K562 (cell line): ENCODE measurements around the gene ELOVL4. TPM values are rescaled to one million over a fixed set of nuclear protein-coding genes. Genes with fewer than 3 reads are reported as not detected.

Source experiments
- ATAC-seq: fragments of 200-7000 bp; cut with Tn5 transposase; 3 replicates; pipeline ENCODE4 v1.9.1; 2020; ENCODE audit warnings: moderate library complexity
- BruUV-seq: library from RNA; stranded (reverse); fragments of 400-500 nt; replicated peaks from 2 replicates; lab custom pipeline; 2021; lab: Mats Ljungman, UMichigan
- CTCF ChIA-PET: fragments of 300-600 bp; formaldehyde crosslinking; extraction: SDS; loops from one replicate; lab custom pipeline; 2021; ENCODE audit warnings: low intra/inter-chr PET ratio; lab: Yijun Ruan, JAX
- POLR2A ChIA-PET: fragments of 300-600, 350-650 bp; sonication (Branson Sonifier 250); formaldehyde crosslinking; extraction: SDS; loops from one replicate; lab custom pipeline; 2021; ENCODE audit warnings: antibody characterized with exemption, inconsistent platforms; lab: Yijun Ruan, JAX
- DNase-seq, 4 experiments: peaks; one replicate each; pipeline versions ENCODE4 v3.0.0 to v3.0.0-alpha.2; 2011 to 2018; ENCODE audit warnings: low spot score in 3 of 4, mixed read lengths in 3 of 4; ENCODE audit errors: extremely low read depth in 1 of 4
- FAIRE-seq: peaks from 2 replicates; lab custom pipeline; 2011; peaks lifted over from hg19 to GRCh38; lab: Jason Lieb, UNC
- H2AFZ ChIP-seq: 2 replicates; pipeline ENCODE4 v1.6.0; 2011; ENCODE audit warnings: low read depth, low read length, control low read depth, inconsistent platforms
- H3K27ac ChIP-seq: fragments of 200-600 bp; 3 replicates; pipeline ENCODE4 v1.8.0; 2011; ENCODE audit warnings: low read depth, mild to moderate bottlenecking, control low read depth, inconsistent platforms, low read length, moderate library complexity, mixed read lengths; ENCODE audit errors: extremely low read depth
- H3K27me3 ChIP-seq, 2 experiments: fragments of 300-600 bp in 1 of 2; 2 replicates in 1 of 2; 3 replicates in 1 of 2; pipeline versions ENCODE4 v1.6.0 to v1.8.0; 2011; ENCODE audit warnings: inconsistent platforms in 2 of 2, low read length in 2 of 2, mild to moderate bottlenecking in 1 of 2, mixed read lengths in 1 of 2, moderate library complexity in 1 of 2; ENCODE audit not compliant: control insufficient read depth in 2 of 2, insufficient read depth in 2 of 2
- H3K36me3 ChIP-seq: fragments of 300-600 bp; 3 replicates; pipeline ENCODE4 v1.8.0; 2011; ENCODE audit warnings: mild to moderate bottlenecking, low read length, inconsistent platforms; ENCODE audit not compliant: control insufficient read depth, insufficient read depth
- H3K4me1 ChIP-seq, 2 experiments: fragments of 200-600 bp in 1 of 2; replicated peaks in 1 of 2; 2 replicates in 1 of 2; 3 replicates in 1 of 2; pipeline versions ENCODE4 v1.5.1 to v1.8.0; 2011; ENCODE audit warnings: inconsistent platforms in 2 of 2, low read length in 2 of 2, mild to moderate bottlenecking in 1 of 2, mixed read lengths in 1 of 2, moderate library complexity in 1 of 2; ENCODE audit not compliant: control insufficient read depth in 2 of 2, insufficient read depth in 2 of 2
- H3K4me2 ChIP-seq: 2 replicates; pipeline ENCODE4 v1.6.1; 2011; ENCODE audit warnings: low read length, control low read depth, inconsistent platforms, mixed read lengths; ENCODE audit not compliant: insufficient read depth
- H3K4me3 ChIP-seq: fragments of 200-600 bp; sonication (generic), shearing (Covaris generic); 2 replicates; pipeline ENCODE4 v1.5.1; 2016; ENCODE audit warnings: control low read depth, inconsistent platforms
- H3K79me2 ChIP-seq: fragments of 200-600 bp; 3 replicates; pipeline ENCODE4 v1.8.0; 2011; ENCODE audit warnings: low read length, inconsistent platforms; ENCODE audit not compliant: control insufficient read depth, insufficient read depth
- H3K9ac ChIP-seq, 2 experiments: 2 replicates each; pipeline versions ENCODE4 v1.6.0 to v1.6.1; 2011; ENCODE audit warnings: low read depth in 2 of 2, low read length in 2 of 2, control low read depth in 1 of 2, inconsistent platforms in 1 of 2, mild to moderate bottlenecking in 1 of 2, mixed read lengths in 1 of 2; ENCODE audit not compliant: insufficient read depth in 1 of 2
- H3K9me1 ChIP-seq: one replicate; pipeline ENCODE4 v1.6.0; 2011; ENCODE audit warnings: inconsistent platforms, mild to moderate bottlenecking, low read length, moderate library complexity; ENCODE audit not compliant: control insufficient read depth, insufficient read depth
- H3K9me3 ChIP-seq: replicated peaks from 2 replicates; pipeline ENCODE4 v1.5.1; 2011; ENCODE audit warnings: low read depth, low read length, inconsistent platforms; ENCODE audit not compliant: control insufficient read depth, insufficient read depth
- H4K20me1 ChIP-seq: replicated peaks from 2 replicates; pipeline ENCODE4 v1.6.1; 2011; ENCODE audit warnings: low read length, inconsistent platforms, mixed read lengths; ENCODE audit not compliant: control insufficient read depth, insufficient read depth
- DNMT1 ChIP-seq: fragments of 450-650 bp; IDR thresholded peaks from 2 replicates; pipeline ENCODE4 v1.6.1; 2016; ENCODE audit warnings: antibody characterized with exemption, mild to moderate bottlenecking
- ESRRB ChIP-seq: fragments of 250-450 bp; sonication (Bioruptor Pico); IDR thresholded peaks from 2 replicates; pipeline ENCODE4 v1.5.0; 2020; ENCODE audit warnings: mild to moderate bottlenecking, moderate library complexity, borderline replicate concordance
- GATAD2A ChIP-seq: fragments of 450-650 bp; IDR thresholded peaks from 2 replicates; pipeline ENCODE4 v1.6.1; 2017
- ILF3 ChIP-seq: fragments of 450-650 bp; IDR thresholded peaks from 2 replicates; pipeline ENCODE4 v1.6.1; 2018; ENCODE audit warnings: antibody characterized with exemption, mild to moderate bottlenecking, moderate library complexity, borderline replicate concordance
- SLC30A9 ChIP-seq: fragments of 250-450 bp; sonication (Bioruptor Pico); IDR thresholded peaks from 2 replicates; pipeline ENCODE4 v1.8.0; 2022; ENCODE audit warnings: mild to moderate bottlenecking, moderate library complexity
- SRSF1 ChIP-seq: fragments of 200-400 bp; formaldehyde crosslinking; IDR thresholded peaks from 2 replicates; pipeline ENCODE4 v1.6.1; 2017; ENCODE audit warnings: mild to moderate bottlenecking, low read depth, low read length, moderate library complexity
- TGIF2 ChIP-seq: sonication (generic); formaldehyde crosslinking; IDR thresholded peaks from 2 replicates; pipeline ENCODE4 v1.8.1; 2022; ENCODE audit warnings: mild to moderate bottlenecking, missing genetic modification reagents, moderate library complexity
- ZEB2 ChIP-seq: fragments of 450-650 bp; IDR thresholded peaks from 2 replicates; pipeline ENCODE4 v1.6.1; 2016
- ZKSCAN1 ChIP-seq: fragments of 150-350 bp; IDR thresholded peaks from 2 replicates; pipeline ENCODE4 v1.6.1; 2016; ENCODE audit warnings: low read depth, low read length
- ZNF146 ChIP-seq: IDR thresholded peaks from one replicate; pipeline ENCODE4 v1.6.1; 2018; ENCODE audit warnings: missing compliant biosample characterization; ENCODE audit not compliant: unreplicated experiment
- ZNF23 ChIP-seq: fragments of 250-450 bp; sonication (Bioruptor Pico); IDR thresholded peaks from 2 replicates; pipeline ENCODE4 v1.4.0; 2020; ENCODE audit warnings: mild to moderate bottlenecking
- ZNF764 ChIP-seq: fragments of 250-450 bp; sonication (Bioruptor Pico); IDR thresholded peaks from 2 replicates; pipeline ENCODE4 v1.4.0; 2020; ENCODE audit warnings: low read depth, mild to moderate bottlenecking, moderate library complexity
- ZNF77 ChIP-seq: fragments of 250-450 bp; sonication (Bioruptor Pico); IDR thresholded peaks from 2 replicates; pipeline ENCODE4 v1.5.0; 2020
- WGBS: fragments of 100-300 bp; shearing (Covaris generic); methylation state at CpG from one replicate; pipeline ENCODE4 v1.1.6; 2016; ENCODE audit warnings: low coverage, mixed read lengths; ENCODE audit not compliant: insufficient coverage; ENCODE audit errors: missing lambda C conversion rate; 5-methylcytosine and 5-hydroxymethylcytosine counted together
- in situ Hi-C: fragments of 300-500 bp; cut with MboI; formaldehyde crosslinking; loops from 4 replicates; pipeline ENCODE4 v1.15.0; 2018; ENCODE audit warnings: inconsistent platforms, mixed read lengths
- intact Hi-C: fragments of 100-400 bp; cut with micrococcal nuclease; formaldehyde crosslinking; loops from 2 replicates; pipeline ENCODE4 v1.14.2; 2022
- polyA plus RNA-seq, 8 experiments: library from polyadenylated mRNA; depleted of rRNA in 4 of 8; stranded (reverse) in 5 of 8; unstranded in 3 of 8; fragments of >200 nt; fragmentation: Nextera tagmentation in 2 of 8; fragmentation: Illumina TruSeq in 1 of 8; extraction: Ambion mirVana in 2 of 8; extraction: Trizol in 1 of 8; gene quantifications; 2 replicates each; pipeline versions ENCODE4 v1.2.1 to v1.2.3, GENCODE V29; 2011 to 2014; ENCODE audit warnings: inconsistent platforms in 1 of 8, missing spikeins in 1 of 8
- total RNA-seq, 7 experiments: library from RNA; depleted of rRNA in 6 of 7; stranded (reverse); fragments of >200 nt in 6 of 7; fragmentation: Illumina TruSeq in 2 of 7; extraction: Trizol in 2 of 7; gene quantifications; 2 replicates each; pipeline versions ENCODE4 v1.2.1 to v1.2.3, GENCODE V29; 2011 to 2021; ENCODE audit warnings: low replicate concordance in 1 of 7
- TF ChIP-seq, protein P1 (sequence below): fragments of 250-450 bp; sonication (Bioruptor Pico); IDR thresholded peaks from 2 replicates; pipeline ENCODE4 v1.5.0; 2022; ENCODE audit warnings: mild to moderate bottlenecking
- TF ChIP-seq, protein P2 (sequence below): fragments of 250-450 bp; sonication (Bioruptor Pico); IDR thresholded peaks from 2 replicates; pipeline ENCODE4 v1.8.0; 2022; ENCODE audit warnings: moderate library complexity, mild to moderate bottlenecking, inconsistent platforms

ELOVL4 gene
- total and polyA plus RNA-seq, 9 of the 15 experiments (the other 6 are each of a cell fraction or from before 2014, with no cell fraction given) = not detected

DNA sequence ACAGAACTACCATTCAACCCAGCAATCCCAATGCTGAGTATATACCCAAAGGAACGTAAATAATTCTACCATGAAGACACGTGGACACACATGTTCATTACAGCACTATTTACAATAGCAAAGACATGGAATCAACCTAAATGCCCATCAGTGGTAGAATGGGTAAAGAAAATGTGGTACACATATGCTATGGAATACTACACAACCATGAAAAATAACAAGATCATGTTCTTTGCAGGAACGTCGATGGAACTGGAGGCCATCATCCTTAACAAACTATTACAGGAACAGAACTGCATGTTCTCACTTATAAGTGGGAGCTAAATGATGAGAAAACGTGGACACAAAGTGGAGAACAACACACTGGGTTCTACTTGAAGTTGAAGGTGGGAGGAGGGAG, 22.4 kb upstream of the ELOVL4 start:
- ChIA-PET POLR2A (no interaction called here), CTCF (no interaction called here)
- no peak for DNase-seq
- no peak for ATAC-seq
- no peaks in the 10 kb centered on the region for H3K4me1 ChIP-seq
- no peak overlapping the region for H3K4me3 ChIP-seq
- no peaks in the 10 kb centered on the region for H3K36me3 ChIP-seq
- no peak overlapping the region for H3K9ac ChIP-seq
- H2AFZ ChIP-seq = no peak overlapping the region
- intact Hi-C loops (no loop called here), in situ Hi-C loops (loop anchor here (10.0 kb wide), 2 partner anchors 115 to 235 kb away; no protein-coding TSS in a partner anchor)
- no TSS peak for BruUV-seq
- no peak overlapping the region for H3K4me2 ChIP-seq
- H3K79me2 ChIP-seq = no peaks in the 10 kb centered on the region
- no peaks in the 10 kb centered on the region for H3K27me3 ChIP-seq
- FAIRE-seq = no peak
- H3K9me3 ChIP-seq = no peaks in the 10 kb centered on the region; the same call in 1 of the 2 replicates
- no peaks in the 10 kb centered on the region for H3K9me1 ChIP-seq
- TF ChIP-seq ZNF77 (CRISPR knock-in tag) = no peak
- TF ChIP-seq ZNF146 = peak; percentile 61
- 0% methylated on average over 5 of the region's 5 CpGs for WGBS
- H4K20me1 ChIP-seq = no peaks in the 10 kb centered on the region
- H3K27ac ChIP-seq = no peak overlapping the region

DNA sequence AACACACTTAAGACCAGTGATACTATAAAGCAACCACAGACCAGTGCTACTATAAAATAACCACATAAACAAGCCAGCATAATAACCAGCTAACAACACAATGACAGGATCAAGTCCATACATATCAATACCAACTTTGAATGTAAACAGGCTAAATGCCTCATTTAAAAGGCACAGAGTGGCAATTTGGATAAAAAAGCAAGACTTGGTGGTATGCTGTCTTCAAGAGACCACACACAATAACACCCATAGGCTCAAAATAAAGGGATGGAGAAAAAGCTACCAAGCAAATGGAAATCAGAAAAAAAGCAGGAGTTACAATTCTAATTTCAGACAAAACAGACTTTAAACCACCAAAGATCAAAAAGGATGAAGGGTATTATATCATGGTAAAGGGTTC, 19.8 kb upstream of the ELOVL4 start:
- ATAC-seq (no peak), FAIRE-seq (no peak), DNase-seq (no peak)
- Histone ChIP-seq H3K36me3 (no peaks in the 10 kb centered on the region), H2AFZ (no peak overlapping the region), H3K4me3 (no peak overlapping the region), H3K79me2 (no peaks in the 10 kb centered on the region), H3K4me1 (no peaks in the 10 kb centered on the region), H4K20me1 (no peaks in the 10 kb centered on the region), H3K9me3 (no peaks in the 10 kb centered on the region; the same call in 1 of the 2 replicates), H3K27ac (no peak overlapping the region), H3K4me2 (no peak overlapping the region), H3K27me3 (no peaks in the 10 kb centered on the region), H3K9me1 (no peaks in the 10 kb centered on the region), H3K9ac (no peak overlapping the region)
- in situ Hi-C loops = loop anchor here (10.0 kb wide), 1 partner anchor 118 kb away; no protein-coding TSS in a partner anchor
- BruUV-seq = no TSS peak
- intact Hi-C loops = no loop called here
- ChIA-PET POLR2A (no interaction called here), CTCF (no interaction called here)
- TF ChIP-seq SRSF1 (no peak), ZKSCAN1 (no peak), ESRRB (CRISPR knock-in tag) (no peak), DNMT1 (no peak), ZNF764 (CRISPR knock-in tag) (no peak), ZNF23 (no peak), ZEB2 (no peak), ILF3 (no peak), TGIF2 (no peak), GATAD2A (no peak), SLC30A9 (CRISPR knock-in tag) (no peak)
- TF ChIP-seq, protein P1, sequence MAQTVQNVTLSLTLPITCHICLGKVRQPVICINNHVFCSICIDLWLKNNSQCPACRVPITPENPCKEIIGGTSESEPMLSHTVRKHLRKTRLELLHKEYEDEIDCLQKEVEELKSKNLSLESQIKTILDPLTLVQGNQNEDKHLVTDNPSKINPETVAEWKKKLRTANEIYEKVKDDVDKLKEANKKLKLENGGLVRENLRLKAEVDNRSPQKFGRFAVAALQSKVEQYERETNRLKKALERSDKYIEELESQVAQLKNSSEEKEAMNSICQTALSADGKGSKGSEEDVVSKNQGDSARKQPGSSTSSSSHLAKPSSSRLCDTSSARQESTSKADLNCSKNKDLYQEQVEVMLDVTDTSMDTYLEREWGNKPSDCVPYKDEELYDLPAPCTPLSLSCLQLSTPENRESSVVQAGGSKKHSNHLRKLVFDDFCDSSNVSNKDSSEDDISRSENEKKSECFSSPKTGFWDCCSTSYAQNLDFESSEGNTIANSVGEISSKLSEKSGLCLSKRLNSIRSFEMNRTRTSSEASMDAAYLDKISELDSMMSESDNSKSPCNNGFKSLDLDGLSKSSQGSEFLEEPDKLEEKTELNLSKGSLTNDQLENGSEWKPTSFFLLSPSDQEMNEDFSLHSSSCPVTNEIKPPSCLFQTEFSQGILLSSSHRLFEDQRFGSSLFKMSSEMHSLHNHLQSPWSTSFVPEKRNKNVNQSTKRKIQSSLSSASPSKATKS = no peak
- TF ChIP-seq, protein P2, sequence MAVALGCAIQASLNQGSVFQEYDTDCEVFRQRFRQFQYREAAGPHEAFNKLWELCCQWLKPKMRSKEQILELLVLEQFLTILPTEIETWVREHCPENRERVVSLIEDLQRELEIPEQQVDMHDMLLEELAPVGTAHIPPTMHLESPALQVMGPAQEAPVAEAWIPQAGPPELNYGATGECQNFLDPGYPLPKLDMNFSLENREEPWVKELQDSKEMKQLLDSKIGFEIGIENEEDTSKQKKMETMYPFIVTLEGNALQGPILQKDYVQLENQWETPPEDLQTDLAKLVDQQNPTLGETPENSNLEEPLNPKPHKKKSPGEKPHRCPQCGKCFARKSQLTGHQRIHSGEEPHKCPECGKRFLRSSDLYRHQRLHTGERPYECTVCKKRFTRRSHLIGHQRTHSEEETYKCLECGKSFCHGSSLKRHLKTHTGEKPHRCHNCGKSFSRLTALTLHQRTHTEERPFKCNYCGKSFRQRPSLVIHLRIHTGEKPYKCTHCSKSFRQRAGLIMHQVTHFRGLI = no peak
